Endothelial cell of umbilical vein (primary cell): Measurements from ENCODE around the gene IGFL1.

Source experiments
- EZH2 ChIP-seq: IDR thresholded peaks from 2 replicates; pipeline ENCODE4 v1.6.1; 2012; ENCODE audit warnings: borderline replicate concordance, low read depth, mild to moderate bottlenecking, moderate library complexity, low read length, inconsistent platforms; ENCODE audit not compliant: severe bottlenecking
- FOS ChIP-seq: IDR thresholded peaks from 2 replicates; pipeline ENCODE4 v1.6.1; 2011; ENCODE audit warnings: mild to moderate bottlenecking, low read length, moderate library complexity, borderline replicate concordance; ENCODE audit not compliant: insufficient read depth
- MYC ChIP-seq: IDR thresholded peaks from one replicate; pipeline ENCODE4 v1.6.1; 2011; ENCODE audit warnings: mild to moderate bottlenecking, low read depth, low read length
- POLR2A ChIP-seq: IDR thresholded peaks from 2 replicates; pipeline ENCODE4 v1.6.1; 2012; ENCODE audit warnings: low read depth, mild to moderate bottlenecking, control low read depth, low read length
- POLR2AphosphoS5 ChIP-seq: IDR thresholded peaks from 2 replicates; pipeline ENCODE4 v1.6.1; 2012; ENCODE audit warnings: low read depth, mild to moderate bottlenecking, control low read depth, low read length, moderate library complexity; ENCODE audit not compliant: insufficient read depth
- TF ChIP-seq, protein P1 (sequence below), 2 donors: IDR thresholded peaks; 1 replicate in 1 of 2; 2 replicates in 1 of 2; pipeline ENCODE4 v1.5.1; 2011; ENCODE audit warnings: low read length in 2 of 2, mild to moderate bottlenecking in 2 of 2, moderate library complexity in 2 of 2, control low read depth in 1 of 2, inconsistent platforms in 1 of 2, low read depth in 1 of 2; ENCODE audit not compliant: insufficient read depth in 1 of 2; ENCODE audit errors: extremely low read depth in 1 of 2
- TF ChIP-seq, protein P2 (sequence below): IDR thresholded peaks from 2 replicates; pipeline ENCODE4 v1.6.1; 2011; ENCODE audit not compliant: insufficient read depth, insufficient read length

DNA sequence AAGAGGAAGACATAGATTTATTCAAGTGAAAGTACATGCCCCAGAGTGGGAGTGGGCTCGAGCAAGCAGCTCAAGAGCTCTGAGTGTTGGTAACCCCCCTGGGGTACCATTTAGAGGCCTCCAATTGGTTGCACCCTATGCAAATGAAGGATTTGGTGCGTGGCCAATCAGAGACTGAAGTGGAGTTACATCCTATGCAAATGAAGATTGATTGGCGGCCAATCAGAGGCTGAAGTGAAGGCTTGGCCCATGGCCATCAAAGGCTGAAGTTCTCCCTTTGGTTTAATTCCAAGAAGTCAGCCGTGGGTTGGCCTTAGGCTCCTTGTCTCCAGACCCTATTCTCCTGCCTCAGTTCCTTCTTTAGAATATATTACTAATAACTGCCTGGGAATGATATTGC is 12.9 kb upstream of the IGFL1 start:
- TF ChIP-seq POLR2A (no peak), FOS (no peak), POLR2AphosphoS5 (no peak), EZH2 (no peak), MYC (no peak)
- TF ChIP-seq, protein P1, sequence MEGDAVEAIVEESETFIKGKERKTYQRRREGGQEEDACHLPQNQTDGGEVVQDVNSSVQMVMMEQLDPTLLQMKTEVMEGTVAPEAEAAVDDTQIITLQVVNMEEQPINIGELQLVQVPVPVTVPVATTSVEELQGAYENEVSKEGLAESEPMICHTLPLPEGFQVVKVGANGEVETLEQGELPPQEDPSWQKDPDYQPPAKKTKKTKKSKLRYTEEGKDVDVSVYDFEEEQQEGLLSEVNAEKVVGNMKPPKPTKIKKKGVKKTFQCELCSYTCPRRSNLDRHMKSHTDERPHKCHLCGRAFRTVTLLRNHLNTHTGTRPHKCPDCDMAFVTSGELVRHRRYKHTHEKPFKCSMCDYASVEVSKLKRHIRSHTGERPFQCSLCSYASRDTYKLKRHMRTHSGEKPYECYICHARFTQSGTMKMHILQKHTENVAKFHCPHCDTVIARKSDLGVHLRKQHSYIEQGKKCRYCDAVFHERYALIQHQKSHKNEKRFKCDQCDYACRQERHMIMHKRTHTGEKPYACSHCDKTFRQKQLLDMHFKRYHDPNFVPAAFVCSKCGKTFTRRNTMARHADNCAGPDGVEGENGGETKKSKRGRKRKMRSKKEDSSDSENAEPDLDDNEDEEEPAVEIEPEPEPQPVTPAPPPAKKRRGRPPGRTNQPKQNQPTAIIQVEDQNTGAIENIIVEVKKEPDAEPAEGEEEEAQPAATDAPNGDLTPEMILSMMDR (IDR thresholded peaks at IDR 0.05; ENCODE audit: extremely low read depth in 1 of 2, insufficient read depth in 1 of 2, low read depth in 1 of 2, low read length in 2 of 2) = no peak
- TF ChIP-seq, protein P2, sequence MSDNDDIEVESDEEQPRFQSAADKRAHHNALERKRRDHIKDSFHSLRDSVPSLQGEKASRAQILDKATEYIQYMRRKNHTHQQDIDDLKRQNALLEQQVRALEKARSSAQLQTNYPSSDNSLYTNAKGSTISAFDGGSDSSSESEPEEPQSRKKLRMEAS = no peak
